ENCODE results near the gene SLC30A3. TPM values are rescaled to one million over a fixed set of nuclear protein-coding genes. Genes with fewer than 3 reads are reported as not detected.

The SLC30A3 gene
- total RNA-seq, 1 experiment from 2014 or later: not detected

GRCh38 chr2:27307545-27308358, 44.9 kb upstream of the SLC30A3 start:
- no peak for DNase-seq (ENCODE audit: unreplicated experiment)
- CTCF ChIA-PET: interaction anchor here (0.6 to 1.0 kb wide), 3 partner anchors 14 to 239 kb away, joined by 3 to 5 read pairs (median 4); no protein-coding TSS in a partner anchor
- no peaks in the 10 kb centered on the region for H3K4me1 Mint-ChIP-seq (ENCODE audit: insufficient read depth, unreplicated experiment)
- BruUV-seq (replicated peaks): no TSS peak
- H3K27ac Mint-ChIP-seq (ENCODE audit: low read depth, unreplicated experiment): no peak overlapping the region
- H3K9me3 Mint-ChIP-seq (ENCODE audit: unreplicated experiment): no peaks in the 10 kb centered on the region
- POLR2A ChIA-PET: no interaction called here
- H3K36me3 Mint-ChIP-seq (ENCODE audit: insufficient read depth, unreplicated experiment): peaks cover 27% of the 10 kb centered on the region
- H3K4me3 Mint-ChIP-seq (ENCODE audit: unreplicated experiment): no peak overlapping the region
- intact Hi-C loops (cut with micrococcal nuclease): no loop called here
- no peaks in the 10 kb centered on the region for H3K27me3 Mint-ChIP-seq (ENCODE audit: insufficient read depth, unreplicated experiment)
- TF ChIP-seq, protein P1, sequence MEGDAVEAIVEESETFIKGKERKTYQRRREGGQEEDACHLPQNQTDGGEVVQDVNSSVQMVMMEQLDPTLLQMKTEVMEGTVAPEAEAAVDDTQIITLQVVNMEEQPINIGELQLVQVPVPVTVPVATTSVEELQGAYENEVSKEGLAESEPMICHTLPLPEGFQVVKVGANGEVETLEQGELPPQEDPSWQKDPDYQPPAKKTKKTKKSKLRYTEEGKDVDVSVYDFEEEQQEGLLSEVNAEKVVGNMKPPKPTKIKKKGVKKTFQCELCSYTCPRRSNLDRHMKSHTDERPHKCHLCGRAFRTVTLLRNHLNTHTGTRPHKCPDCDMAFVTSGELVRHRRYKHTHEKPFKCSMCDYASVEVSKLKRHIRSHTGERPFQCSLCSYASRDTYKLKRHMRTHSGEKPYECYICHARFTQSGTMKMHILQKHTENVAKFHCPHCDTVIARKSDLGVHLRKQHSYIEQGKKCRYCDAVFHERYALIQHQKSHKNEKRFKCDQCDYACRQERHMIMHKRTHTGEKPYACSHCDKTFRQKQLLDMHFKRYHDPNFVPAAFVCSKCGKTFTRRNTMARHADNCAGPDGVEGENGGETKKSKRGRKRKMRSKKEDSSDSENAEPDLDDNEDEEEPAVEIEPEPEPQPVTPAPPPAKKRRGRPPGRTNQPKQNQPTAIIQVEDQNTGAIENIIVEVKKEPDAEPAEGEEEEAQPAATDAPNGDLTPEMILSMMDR (IDR thresholded peaks at IDR 0.05; ENCODE audit: unreplicated experiment): no peak

DNA sequence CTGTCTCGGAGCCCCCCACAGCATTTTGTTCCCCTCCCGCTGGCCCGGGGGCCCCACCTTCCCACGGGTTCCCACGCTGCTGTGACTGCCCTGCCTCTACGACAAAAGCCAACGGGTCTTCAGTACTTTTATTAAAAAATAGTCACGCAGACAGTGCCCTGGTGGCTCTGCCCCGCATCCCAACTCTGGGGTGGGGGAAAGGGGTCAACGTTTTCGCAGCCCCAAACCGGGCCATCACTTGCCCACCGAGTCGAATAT, 44.4 kb upstream of the SLC30A3 start:
- ChIA-PET POLR2A (no interaction called here), CTCF (no interaction called here)
- Mint-ChIP-seq H3K27ac (ENCODE audit: low read depth, unreplicated experiment) (no peak overlapping the region), H3K27me3 (ENCODE audit: insufficient read depth, unreplicated experiment) (no peaks in the 10 kb centered on the region), H3K9me3 (ENCODE audit: unreplicated experiment) (no peaks in the 10 kb centered on the region), H3K4me3 (ENCODE audit: unreplicated experiment) (no peak overlapping the region), H3K4me1 (ENCODE audit: insufficient read depth, unreplicated experiment) (no peaks in the 10 kb centered on the region), H3K36me3 (ENCODE audit: insufficient read depth, unreplicated experiment) (peaks cover 26% of the 10 kb centered on the region)
- TF ChIP-seq, protein P1 (IDR thresholded peaks at IDR 0.05; ENCODE audit: unreplicated experiment): no peak
- DNase-seq (ENCODE audit: unreplicated experiment): no peak
- intact Hi-C loops (cut with micrococcal nuclease): no loop called here
- no TSS peak for BruUV-seq (replicated peaks)

DNA sequence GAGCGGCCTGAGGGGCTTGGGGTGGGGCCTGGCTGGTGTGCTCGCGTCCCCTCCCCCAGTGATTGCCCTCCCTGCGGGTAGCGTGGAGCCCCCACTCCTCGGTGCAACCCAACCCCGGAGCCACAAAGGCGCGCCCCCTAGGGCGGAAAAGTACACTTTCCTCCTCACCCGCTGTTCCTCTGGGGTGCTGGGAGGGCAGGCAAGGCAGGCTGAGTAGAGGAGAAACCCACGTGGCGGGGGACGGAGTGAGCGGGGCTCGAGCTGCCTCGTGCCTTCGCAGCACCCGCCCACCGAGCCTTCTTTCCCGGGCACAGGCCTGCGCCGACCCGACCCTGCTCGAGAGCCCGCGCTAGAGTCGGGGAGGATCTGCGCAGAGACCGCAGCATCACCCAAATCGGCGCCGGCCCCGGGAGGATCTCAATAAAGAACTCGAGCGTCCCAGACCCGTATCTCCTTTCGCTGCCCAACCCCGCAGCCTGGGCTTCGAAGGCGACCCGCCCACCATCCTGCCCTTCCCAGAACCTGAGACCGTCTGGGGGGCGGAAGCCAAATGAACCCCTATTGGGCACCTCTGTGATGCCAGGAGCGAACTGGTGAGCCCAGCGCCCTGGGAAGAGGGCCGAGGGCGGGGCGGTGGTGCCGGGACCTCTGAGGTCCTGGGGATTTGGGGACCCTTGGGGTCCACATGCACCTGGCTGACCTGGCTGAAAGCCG, 43.9 kb upstream of the SLC30A3 start:
- intact Hi-C loops (cut with micrococcal nuclease): no loop called here
- ChIA-PET CTCF (interaction anchor here (0.9 to 1.5 kb wide), 3 partner anchors 8 to 42 kb away, joined by 3 to 6 read pairs (median 3); no protein-coding TSS in a partner anchor), POLR2A (interaction anchor here (3.6 kb wide), 1 partner anchor 16 kb away, joined by 13 read pairs; the partner anchor contains the start of gene MPV17)
- no TSS peak for BruUV-seq (replicated peaks)
- H3K27ac Mint-ChIP-seq (ENCODE audit: low read depth, unreplicated experiment): no peak overlapping the region
- DNase-seq (ENCODE audit: unreplicated experiment): no peak
- H3K4me1 Mint-ChIP-seq (ENCODE audit: insufficient read depth, unreplicated experiment): no peaks in the 10 kb centered on the region
- no peak overlapping the region for H3K4me3 Mint-ChIP-seq (ENCODE audit: unreplicated experiment)
- H3K27me3 Mint-ChIP-seq (ENCODE audit: insufficient read depth, unreplicated experiment): no peaks in the 10 kb centered on the region
- peaks cover 21% of the 10 kb centered on the region for H3K36me3 Mint-ChIP-seq (ENCODE audit: insufficient read depth, unreplicated experiment)
- H3K9me3 Mint-ChIP-seq (ENCODE audit: unreplicated experiment): no peaks in the 10 kb centered on the region
- TF ChIP-seq, protein P1 (IDR thresholded peaks at IDR 0.05; ENCODE audit: unreplicated experiment): no peak

DNA sequence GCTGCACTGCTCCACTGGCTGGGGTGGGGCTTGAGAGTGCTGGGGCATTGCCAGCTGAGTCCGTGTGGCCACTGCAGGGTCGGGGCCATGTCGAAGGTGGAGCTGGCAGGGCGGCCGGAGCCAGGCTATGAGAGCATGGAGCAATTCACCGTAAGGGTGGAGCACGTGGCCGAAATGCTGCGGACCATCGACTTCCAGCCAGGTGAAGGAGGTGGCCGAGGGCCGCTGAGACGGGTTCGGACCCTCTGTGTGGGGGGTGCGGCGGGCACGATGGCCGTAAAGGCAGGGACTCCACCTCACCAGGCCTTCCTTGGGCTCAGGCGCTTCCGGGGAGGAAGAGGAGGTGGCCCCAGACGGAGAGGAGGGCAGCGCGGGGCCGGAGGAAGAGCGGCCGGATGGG, 43.3 kb upstream of the SLC30A3 start:
- DNase-seq (ENCODE audit: unreplicated experiment): no peak
- Mint-ChIP-seq H3K27me3 (ENCODE audit: insufficient read depth, unreplicated experiment) (no peaks in the 10 kb centered on the region), H3K4me3 (ENCODE audit: unreplicated experiment) (no peak overlapping the region), H3K9me3 (ENCODE audit: unreplicated experiment) (no peaks in the 10 kb centered on the region), H3K4me1 (ENCODE audit: insufficient read depth, unreplicated experiment) (no peaks in the 10 kb centered on the region), H3K36me3 (ENCODE audit: insufficient read depth, unreplicated experiment) (peaks cover 16% of the 10 kb centered on the region), H3K27ac (ENCODE audit: low read depth, unreplicated experiment) (no peak overlapping the region)
- BruUV-seq (replicated peaks): no TSS peak
- TF ChIP-seq, protein P1 (IDR thresholded peaks at IDR 0.05; ENCODE audit: unreplicated experiment): no peak
- CTCF ChIA-PET: interaction anchor here (0.9 to 5.0 kb wide), 4 partner anchors 9 to 207 kb away, joined by 3 to 52 read pairs (median 4); no protein-coding TSS in a partner anchor
- POLR2A ChIA-PET: interaction anchor here (3.6 kb wide), 1 partner anchor 17 kb away, joined by 13 read pairs; the partner anchor contains the start of gene MPV17
- intact Hi-C loops (cut with micrococcal nuclease): no loop called here
